NCI-H748 treated with DMSO at 0.1 percent for 48 hours (cell line): Measurements from ENCODE around the gene DNASE1L2.

ENCODE experiments used
- DNase-seq: peaks from one replicate; lab custom pipeline; 2025; lab: John Stamatoyannopoulos, UW

DNASE1L2 gene

GRCh38 chr16:2287916-2288547 lies 51.8 kb downstream of the DNASE1L2 start:
- no peak for DNase-seq
